Keratinocyte (primary cell): ENCODE results near the gene WNT7A. TPM values are rescaled to one million over a fixed set of nuclear protein-coding genes. Genes with fewer than 3 reads are reported as not detected.

Source experiments
- DNase-seq: peaks from one replicate; pipeline ENCODE4 v3.0.0-alpha.2; 2011; ENCODE audit warnings: low read depth, missing footprints, low spot score
- FAIRE-seq: peaks from 2 replicates; lab custom pipeline; 2011; peaks lifted over from hg19 to GRCh38; lab: Jason Lieb, UNC
- H2AFZ ChIP-seq: 2 replicates; pipeline ENCODE4 v1.6.0; 2012; ENCODE audit warnings: low read length, control low read depth, inconsistent platforms; ENCODE audit not compliant: control insufficient read depth
- H3K27ac ChIP-seq: 2 replicates; pipeline ENCODE4 v1.5.1; 2011; ENCODE audit warnings: low read length; ENCODE audit not compliant: control insufficient read depth, insufficient read depth
- H3K27me3 ChIP-seq: 3 replicates; pipeline ENCODE4 v1.6.0; 2011; ENCODE audit warnings: low read length; ENCODE audit not compliant: control insufficient read depth, insufficient read depth; ENCODE audit errors: extremely low read depth
- H3K36me3 ChIP-seq, 2 experiments: 2 replicates in 1 of 2; 3 replicates in 1 of 2; pipeline ENCODE4 v1.5.1; 2011; ENCODE audit warnings: low read length in 2 of 2, mild to moderate bottlenecking in 1 of 2; ENCODE audit not compliant: control insufficient read depth in 2 of 2, insufficient read depth in 2 of 2; ENCODE audit errors: extremely low read depth in 1 of 2
- H3K4me1 ChIP-seq: 3 replicates; pipeline ENCODE4 v1.5.1; 2011; ENCODE audit warnings: low read length; ENCODE audit not compliant: control insufficient read depth, insufficient read depth; ENCODE audit errors: extremely low read depth
- H3K4me2 ChIP-seq: 3 replicates; pipeline ENCODE4 v1.6.0; 2011; ENCODE audit warnings: low read depth, low read length; ENCODE audit not compliant: control insufficient read depth, insufficient read depth; ENCODE audit errors: extremely low read depth
- H3K4me3 ChIP-seq, 3 experiments: fragments of 200-600 bp in 1 of 3; sonication (generic) in 1 of 3; 2 replicates in 2 of 3; 3 replicates in 1 of 3; pipeline ENCODE4 v1.5.1; 2011 to 2016; ENCODE audit warnings: low read length in 3 of 3, mild to moderate bottlenecking in 3 of 3, control low read depth in 2 of 3, inconsistent platforms in 1 of 3, low read depth in 1 of 3, mixed read lengths in 1 of 3, mixed run types in 1 of 3, moderate library complexity in 1 of 3; ENCODE audit not compliant: control insufficient read depth in 2 of 3, insufficient read depth in 2 of 3; ENCODE audit errors: extremely low read depth in 1 of 3
- H3K79me2 ChIP-seq: 2 replicates; pipeline ENCODE4 v1.6.0; 2012; ENCODE audit warnings: low read length; ENCODE audit not compliant: control insufficient read depth, insufficient read depth
- H3K9ac ChIP-seq: 3 replicates; pipeline ENCODE4 v1.6.0; 2011; ENCODE audit warnings: low read length; ENCODE audit not compliant: control insufficient read depth, insufficient read depth; ENCODE audit errors: extremely low read depth
- H3K9me1 ChIP-seq: 3 replicates; pipeline ENCODE4 v1.6.0; 2011; ENCODE audit warnings: low read length; ENCODE audit not compliant: control insufficient read depth, insufficient read depth; ENCODE audit errors: extremely low read depth
- H3K9me3 ChIP-seq: 2 replicates; pipeline ENCODE4 v1.5.1; 2012; ENCODE audit warnings: low read depth, low read length; ENCODE audit not compliant: control insufficient read depth
- H4K20me1 ChIP-seq: 3 replicates; pipeline ENCODE4 v1.6.0; 2011; ENCODE audit warnings: low read length; ENCODE audit not compliant: control insufficient read depth, insufficient read depth; ENCODE audit errors: extremely low read depth
- CTCF ChIP-seq, 3 experiments: IDR thresholded peaks in 1 of 3; conservative IDR thresholded peaks in 1 of 3; optimal IDR thresholded peaks in 1 of 3; 2 replicates in 2 of 3; 3 replicates in 1 of 3; pipeline versions ENCODE3 to v1.5.1; 2011; ENCODE audit warnings: low read length in 3 of 3, mild to moderate bottlenecking in 3 of 3, moderate library complexity in 2 of 3, control low read depth in 1 of 3, inconsistent platforms in 1 of 3; ENCODE audit not compliant: insufficient read depth in 2 of 3; ENCODE audit errors: extremely low read depth in 1 of 3
- EZH2 ChIP-seq: IDR thresholded peaks from one replicate; pipeline ENCODE4 v1.6.1; 2012; ENCODE audit warnings: inconsistent platforms, mild to moderate bottlenecking, low read length, moderate library complexity
- dilution Hi-C: fragments of 300-500 bp; cut with MboI; formaldehyde crosslinking; loops from one replicate; pipeline ENCODE4 v1.7.0; 2020; ENCODE audit warnings: low sequenced_read_pairs; ENCODE audit not compliant: extremely low pct_ligation_motif_present
- polyA plus RNA-seq, 5 experiments: library from polyadenylated mRNA; depleted of rRNA in 3 of 5; stranded (reverse) in 3 of 5; stranded (forward) in 1 of 5; unstranded in 1 of 5; fragments of >200 nt; gene quantifications; 1 replicate in 1 of 5; 2 replicates in 3 of 5; 3 replicates in 1 of 5; pipeline versions ENCODE4 v1.2.1 to v1.2.3, GENCODE V29; 2011 to 2012; ENCODE audit warnings: missing spikeins in 2 of 5, low read depth in 1 of 5, low replicate concordance in 1 of 5

Gene WNT7A
- polyA plus RNA-seq, 1 donor (not counting 4 experiments of a cell fraction or from before 2014, with no cell fraction given): 20.3 TPM

- no peak overlapping the region for H3K4me3 ChIP-seq
- dilution Hi-C loops: no loop called here
- H2AFZ ChIP-seq: no peak overlapping the region
- H3K27me3 ChIP-seq: no peaks in the 10 kb centered on the region
- peaks cover 9 to 55% of the 10 kb centered on the region in 2 experiments for H3K36me3 ChIP-seq
- peak overlapping the region; percentile 37 for H3K27ac ChIP-seq
- no peak overlapping the region for H3K9ac ChIP-seq
- FAIRE-seq: no peak
- peaks cover 69% of the 10 kb centered on the region for H3K4me1 ChIP-seq
- H3K4me2 ChIP-seq: no peak overlapping the region
- H3K9me1 ChIP-seq: peaks cover 10% of the 10 kb centered on the region
- TF ChIP-seq CTCF (optimal IDR thresholded peaks at IDR 0.05 in 1 of 3, IDR thresholded peaks at IDR 0.05 in 1 of 3, conservative IDR thresholded peaks at IDR 0.05 in 1 of 3; ENCODE audit: extremely low read depth in 1 of 3, insufficient read depth in 2 of 3, low read length in 3 of 3) (no peak), EZH2 (no peak)
- H3K9me3 ChIP-seq: no peaks in the 10 kb centered on the region
- DNase-seq: no peak
- H3K79me2 ChIP-seq: peaks cover 87% of the 10 kb centered on the region
- H4K20me1 ChIP-seq: no peaks in the 10 kb centered on the region
Observed at GRCh38 chr3:13827699-13828098, 52.2 kb downstream of the WNT7A start.

- H3K36me3 ChIP-seq: peaks cover 9 to 56% of the 10 kb centered on the region in 2 experiments
- no peaks in the 10 kb centered on the region for H3K9me3 ChIP-seq
- DNase-seq: no peak
- TF ChIP-seq CTCF (optimal IDR thresholded peaks at IDR 0.05 in 1 of 3, IDR thresholded peaks at IDR 0.05 in 1 of 3, conservative IDR thresholded peaks at IDR 0.05 in 1 of 3; ENCODE audit: extremely low read depth in 1 of 3, insufficient read depth in 2 of 3, low read length in 3 of 3): no peak
- TF ChIP-seq EZH2: no peak
- H2AFZ ChIP-seq: no peak overlapping the region
- peaks cover 68% of the 10 kb centered on the region for H3K4me1 ChIP-seq
- H3K9ac ChIP-seq: no peak overlapping the region
- H3K4me2 ChIP-seq: peak overlapping the region; percentile 19
- H3K9me1 ChIP-seq: peaks cover 10% of the 10 kb centered on the region
- peak; percentile 69 for FAIRE-seq
- dilution Hi-C loops: no loop called here
- H3K27me3 ChIP-seq: no peaks in the 10 kb centered on the region
- H3K27ac ChIP-seq: peak overlapping the region; percentile 60
- H3K79me2 ChIP-seq: peaks cover 83% of the 10 kb centered on the region
- H4K20me1 ChIP-seq: no peaks in the 10 kb centered on the region
- H3K4me3 ChIP-seq: no peak overlapping the region
Observed at GRCh38 chr3:13827256-13827655, 52.6 kb downstream of the WNT7A start.
